Embryonic facial prominence (tissue), 1 donor: ENCODE data around the gene CHP1.
"Not testable (repeated sequence)": the region's sequence is repeated elsewhere in the genome, so short reads cannot be mapped to it uniquely, and the experiment has no call there.

Experiments used
- DNase-seq: peaks from one replicate; pipeline ENCODE4 v3.0.0-alpha.2; 2016; ENCODE audit errors: extremely low spot score

CHP1 gene

DNA sequence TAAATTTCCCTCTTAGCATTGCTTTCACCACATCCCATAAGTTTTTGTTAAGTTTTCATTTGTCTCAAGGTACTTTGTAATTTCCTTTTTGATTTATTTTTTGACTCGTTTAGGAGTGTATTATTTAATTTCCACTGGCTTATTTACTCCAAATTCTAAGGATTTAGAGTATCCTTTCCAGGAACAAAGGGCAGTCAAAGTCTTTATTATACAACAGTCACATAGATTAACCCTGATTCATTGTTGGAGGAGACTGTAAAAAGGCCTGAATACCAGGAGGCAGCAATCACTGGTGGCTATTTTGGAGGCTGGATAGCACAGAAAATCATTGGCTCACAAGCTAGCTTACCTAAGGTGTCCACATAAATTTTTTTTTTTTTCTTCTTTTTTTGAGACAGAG is 61.5 kb downstream of the CHP1 start:
- DNase-seq = no peak

- DNase-seq = not testable (repeated sequence)
Measured at GRCh38 chr15:41301139-41301538, 70.1 kb downstream of the CHP1 start.

DNA sequence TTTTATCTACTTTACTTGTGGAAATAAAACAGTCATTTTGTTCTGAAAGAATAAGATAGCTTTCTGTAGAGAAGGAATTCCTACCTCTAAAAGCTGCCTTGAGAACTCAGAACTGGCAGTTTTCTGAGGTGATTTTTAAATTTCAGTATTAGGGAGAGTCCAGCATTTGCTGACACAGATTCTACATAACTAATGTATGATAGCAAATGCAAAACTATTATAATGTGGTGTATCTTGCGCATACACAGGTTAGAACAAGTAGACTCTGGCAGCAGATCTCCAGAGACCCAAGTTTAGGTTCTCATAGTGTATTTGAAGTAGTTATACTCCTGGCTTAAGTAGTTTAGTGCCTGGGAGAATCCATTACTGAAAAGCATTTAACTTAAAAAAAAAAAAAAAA is 70.5 kb downstream of the CHP1 start:
- no peak for DNase-seq

- no peak for DNase-seq
Measured at GRCh38 chr15:41304149-41304770, 73.2 kb downstream of the CHP1 start.

GRCh38 chr15:41307679-41308078 is 76.6 kb downstream of the CHP1 start:
- no peak for DNase-seq

- no peak for DNase-seq
Measured at GRCh38 chr15:41309226-41309905, 78.3 kb downstream of the CHP1 start.

DNA sequence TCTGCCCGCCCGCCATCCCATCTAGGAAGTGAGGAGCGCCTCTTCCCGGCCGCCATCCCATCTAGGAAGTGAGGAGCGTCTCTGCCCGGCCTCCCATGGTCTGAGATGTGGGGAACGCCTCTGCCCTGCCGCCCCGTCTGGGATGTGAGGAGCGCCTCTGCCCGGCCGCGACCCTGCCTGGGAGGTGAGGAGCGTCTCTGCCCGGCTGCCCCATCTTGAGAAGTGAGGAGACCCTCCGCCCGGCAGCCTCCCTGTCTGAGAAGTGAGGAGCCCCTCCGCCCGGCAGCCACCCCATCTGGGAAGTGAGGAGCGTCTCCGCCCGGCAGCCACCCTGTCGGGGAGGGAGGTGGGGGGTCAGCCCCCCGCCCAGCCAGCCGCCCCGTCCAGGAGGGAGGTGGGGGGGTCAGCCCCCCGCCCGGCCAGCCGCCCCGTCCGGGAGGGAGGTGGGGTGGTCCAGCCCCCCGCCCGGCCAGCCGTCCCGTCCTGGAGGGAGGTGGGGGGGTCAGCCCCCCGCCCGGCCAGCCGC is 89.8 kb downstream of the CHP1 start:
- DNase-seq = not testable (repeated sequence)

- no peak for DNase-seq
Measured at GRCh38 chr15:41323611-41324010, 92.5 kb downstream of the CHP1 start.

GRCh38 chr15:41331281-41331680 is 100.2 kb downstream of the CHP1 start:
- no peak for DNase-seq
